Rectal smooth muscle tissue (tissue), 1 donor: ENCODE measurements around the gene BACH2.

Experiments used
- H3K27ac ChIP-seq: one replicate; pipeline ENCODE4 v1.7.0; 2013; ENCODE audit warnings: low read depth, low read length, inconsistent platforms
- H3K27me3 ChIP-seq: one replicate; pipeline ENCODE4 v1.7.0; 2013; ENCODE audit warnings: low read length; ENCODE audit not compliant: control insufficient read depth, insufficient read depth
- H3K36me3 ChIP-seq: one replicate; pipeline ENCODE4 v1.7.0; 2013; ENCODE audit warnings: low read length; ENCODE audit not compliant: control insufficient read depth, insufficient read depth
- H3K4me1 ChIP-seq: one replicate; pipeline ENCODE4 v1.7.0; 2013; ENCODE audit warnings: low read length; ENCODE audit not compliant: control insufficient read depth, insufficient read depth
- H3K4me3 ChIP-seq: one replicate; pipeline ENCODE4 v1.7.0; 2013; ENCODE audit warnings: low read length
- H3K9ac ChIP-seq: one replicate; pipeline ENCODE4 v1.7.0; 2013; ENCODE audit warnings: low read length

The BACH2 gene

GRCh38 chr6:89956182-89956581 is 340.5 kb downstream of the BACH2 start:
- H3K4me1 ChIP-seq: no peaks in the 10 kb centered on the region
- no peak overlapping the region for H3K4me3 ChIP-seq
- H3K36me3 ChIP-seq: peaks cover 1% of the 10 kb centered on the region
- H3K9ac ChIP-seq: no peak overlapping the region
- no peak overlapping the region for H3K27ac ChIP-seq
- H3K27me3 ChIP-seq: no peaks in the 10 kb centered on the region

- Histone ChIP-seq H3K4me3 (no peak overlapping the region), H3K9ac (no peak overlapping the region), H3K36me3 (peaks cover 4% of the 10 kb centered on the region), H3K4me1 (no peaks in the 10 kb centered on the region), H3K27me3 (no peaks in the 10 kb centered on the region), H3K27ac (no peak overlapping the region)
Observed at GRCh38 chr6:89955364-89955763, 341.3 kb downstream of the BACH2 start.

- Histone ChIP-seq H3K36me3 (peaks cover 6% of the 10 kb centered on the region), H3K4me3 (no peak overlapping the region), H3K27me3 (no peaks in the 10 kb centered on the region), H3K4me1 (no peaks in the 10 kb centered on the region), H3K9ac (no peak overlapping the region), H3K27ac (no peak overlapping the region)
Observed at GRCh38 chr6:89954721-89955148, 341.9 kb downstream of the BACH2 start.

- Histone ChIP-seq H3K27ac (no peak overlapping the region), H3K27me3 (no peaks in the 10 kb centered on the region), H3K4me1 (no peaks in the 10 kb centered on the region), H3K4me3 (no peak overlapping the region), H3K36me3 (peaks cover 6% of the 10 kb centered on the region), H3K9ac (no peak overlapping the region)
Observed at GRCh38 chr6:89952686-89953085, 344.0 kb downstream of the BACH2 start.

- H3K9ac ChIP-seq: no peak overlapping the region
- H3K27me3 ChIP-seq: no peaks in the 10 kb centered on the region
- no peaks in the 10 kb centered on the region for H3K4me1 ChIP-seq
- no peak overlapping the region for H3K27ac ChIP-seq
- no peak overlapping the region for H3K4me3 ChIP-seq
- peaks cover 6% of the 10 kb centered on the region for H3K36me3 ChIP-seq
Observed at GRCh38 chr6:89952105-89952671, 344.5 kb downstream of the BACH2 start.

- H3K4me3 ChIP-seq: no peak overlapping the region
- no peak overlapping the region for H3K9ac ChIP-seq
- H3K36me3 ChIP-seq: peaks cover 6% of the 10 kb centered on the region
- no peaks in the 10 kb centered on the region for H3K27me3 ChIP-seq
- no peaks in the 10 kb centered on the region for H3K4me1 ChIP-seq
- no peak overlapping the region for H3K27ac ChIP-seq
Observed at GRCh38 chr6:89951574-89952104, 345.0 kb downstream of the BACH2 start.

- Histone ChIP-seq H3K9ac (no peak overlapping the region), H3K27ac (no peak overlapping the region), H3K27me3 (no peaks in the 10 kb centered on the region), H3K36me3 (peaks cover 6% of the 10 kb centered on the region), H3K4me1 (no peaks in the 10 kb centered on the region), H3K4me3 (no peak overlapping the region)
Observed at GRCh38 chr6:89950879-89951391, 345.7 kb downstream of the BACH2 start.

GRCh38 chr6:89950446-89950845 is 346.2 kb downstream of the BACH2 start:
- Histone ChIP-seq H3K36me3 (peaks cover 6% of the 10 kb centered on the region), H3K4me1 (no peaks in the 10 kb centered on the region), H3K27me3 (no peaks in the 10 kb centered on the region), H3K4me3 (no peak overlapping the region), H3K9ac (no peak overlapping the region), H3K27ac (no peak overlapping the region)

- H3K4me1 ChIP-seq: no peaks in the 10 kb centered on the region
- H3K27ac ChIP-seq: no peak overlapping the region
- H3K27me3 ChIP-seq: no peaks in the 10 kb centered on the region
- H3K4me3 ChIP-seq: no peak overlapping the region
- H3K36me3 ChIP-seq: peaks cover 6% of the 10 kb centered on the region
- no peak overlapping the region for H3K9ac ChIP-seq
Observed at GRCh38 chr6:89948876-89949275, 347.8 kb downstream of the BACH2 start.

GRCh38 chr6:89944826-89945407 is 351.7 kb downstream of the BACH2 start:
- H3K27me3 ChIP-seq: no peaks in the 10 kb centered on the region
- no peak overlapping the region for H3K9ac ChIP-seq
- no peak overlapping the region for H3K27ac ChIP-seq
- peaks cover 3% of the 10 kb centered on the region for H3K4me1 ChIP-seq
- no peak overlapping the region for H3K4me3 ChIP-seq
- H3K36me3 ChIP-seq: no peaks in the 10 kb centered on the region

- Histone ChIP-seq H3K27me3 (no peaks in the 10 kb centered on the region), H3K9ac (no peak overlapping the region), H3K36me3 (no peaks in the 10 kb centered on the region), H3K27ac (no peak overlapping the region), H3K4me3 (no peak overlapping the region), H3K4me1 (peaks cover 3% of the 10 kb centered on the region)
Observed at GRCh38 chr6:89944181-89944755, 352.4 kb downstream of the BACH2 start.

- Histone ChIP-seq H3K9ac (no peak overlapping the region), H3K27me3 (no peaks in the 10 kb centered on the region), H3K27ac (no peak overlapping the region), H3K36me3 (no peaks in the 10 kb centered on the region), H3K4me3 (no peak overlapping the region), H3K4me1 (peaks cover 3% of the 10 kb centered on the region)
Observed at GRCh38 chr6:89942601-89943000, 354.0 kb downstream of the BACH2 start.
